ENCODE results near the gene PRAMEF11. TPM values are rescaled to one million over a fixed set of nuclear protein-coding genes. Genes with fewer than 3 reads are reported as not detected.
"Not testable (repeated sequence)": the region's sequence is repeated elsewhere in the genome, so short reads cannot be mapped to it uniquely, and the experiment has no call there.

Gene PRAMEF11
- total and polyA plus RNA-seq, 2 of the 13 experiments (the other 11 are each of a cell fraction or from before 2014, with no cell fraction given), result not detected

DNA sequence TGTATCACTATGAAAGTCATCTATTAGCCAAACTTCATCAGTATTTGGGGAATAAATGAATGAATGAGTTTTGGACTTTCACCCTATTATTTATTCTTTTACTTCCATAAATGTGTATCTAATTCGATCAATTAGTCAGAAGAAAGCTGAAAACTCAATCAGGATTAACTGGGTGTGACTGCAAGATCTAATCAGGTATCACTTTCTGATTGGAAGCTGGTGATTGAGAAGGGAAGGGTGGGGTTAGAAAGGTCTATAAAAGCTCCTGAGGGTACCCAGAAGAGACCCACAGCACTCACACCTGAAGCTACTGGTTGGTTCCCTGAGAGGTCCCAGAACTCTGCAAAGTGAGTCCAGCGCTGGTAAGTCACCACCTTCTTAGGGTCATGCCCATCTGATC is 25.6 kb upstream of the PRAMEF11 start, which contains the start of gene PRAMEF2:
TSS of gene PRAMEF2 (plus strand) at position 301 of the 400 bp plus-strand sequence. CDS start 1,924 bp downstream, outside the sequence.
- H3K4me3 ChIP-seq (replicated peaks in 1 of 3; ENCODE audit: insufficient read depth in 1 of 3, low read depth in 2 of 3, low read length in 3 of 3); H4K20me1 ChIP-seq (ENCODE audit: insufficient read depth, low read length); H3K27me3 ChIP-seq (ENCODE audit: control insufficient read depth in 1 of 2, insufficient read depth in 2 of 2, low read length in 2 of 2); DNase-seq (ENCODE audit: low spot score); in situ Hi-C loops (cut with HindIII; ENCODE audit: extremely low pct_ligation_motif_present, low pct_unique_long_range_greater_than_20kb); POLR2A ChIA-PET; H2AFZ ChIP-seq (ENCODE audit: low read length); H3K27ac ChIP-seq (ENCODE audit: extremely low read length, insufficient read depth, low read length); ATAC-seq; H3K4me2 ChIP-seq (ENCODE audit: low read depth, low read length); FAIRE-seq; CTCF ChIA-PET (ENCODE audit: low intra/inter-chr PET ratio, low total read pairs); H3K9me3 ChIP-seq (ENCODE audit: low read length); H3K4me1 ChIP-seq (ENCODE audit: insufficient read depth, low read length); H3K79me2 ChIP-seq (ENCODE audit: insufficient read depth, low read length); intact Hi-C loops (cut with micrococcal nuclease; ENCODE audit: unreplicated experiment); H3K9ac ChIP-seq (ENCODE audit: insufficient read depth, low read depth, low read length); BruUV-seq (replicated peaks); H3K36me3 ChIP-seq (replicated peaks in 1 of 2; ENCODE audit: control insufficient read depth in 1 of 2, insufficient read depth in 2 of 2, low read length in 2 of 2): not testable (repeated sequence)
- WGBS (ENCODE audit: low lambda C conversion rate), result 20% methylated on average over 2 of the region's 2 CpGs

- in situ Hi-C loops (cut with HindIII; ENCODE audit: extremely low pct_ligation_motif_present, low pct_unique_long_range_greater_than_20kb) (no loop called here), intact Hi-C loops (cut with micrococcal nuclease; ENCODE audit: unreplicated experiment) (no loop called here)
- Histone ChIP-seq H3K4me2 (ENCODE audit: low read depth, low read length) (no peak overlapping the region), H3K27me3 (ENCODE audit: control insufficient read depth in 1 of 2, insufficient read depth in 2 of 2, low read length in 2 of 2) (no peaks in the 10 kb centered on the region), H3K36me3 (replicated peaks in 1 of 2; ENCODE audit: control insufficient read depth in 1 of 2, insufficient read depth in 2 of 2, low read length in 2 of 2) (no peaks in the 10 kb centered on the region), H3K9me3 (ENCODE audit: low read length) (no peaks in the 10 kb centered on the region), H3K79me2 (ENCODE audit: insufficient read depth, low read length) (no peaks in the 10 kb centered on the region), H3K4me1 (ENCODE audit: insufficient read depth, low read length) (no peaks in the 10 kb centered on the region), H3K27ac (ENCODE audit: extremely low read length, insufficient read depth, low read length) (no peak overlapping the region), H4K20me1 (ENCODE audit: insufficient read depth, low read length) (no peaks in the 10 kb centered on the region), H2AFZ (ENCODE audit: low read length) (no peak overlapping the region), H3K9ac (ENCODE audit: insufficient read depth, low read depth, low read length) (no peak overlapping the region), H3K4me3 (replicated peaks in 1 of 3; ENCODE audit: insufficient read depth in 1 of 3, low read depth in 2 of 3, low read length in 3 of 3) (no peak overlapping the region)
- TF ChIP-seq SP5 (CRISPR knock-in tag; IDR thresholded peaks at IDR 0.05; ENCODE audit: borderline replicate concordance, low read depth) (no peak), ZNF713 (CRISPR knock-in tag; IDR thresholded peaks at IDR 0.05) (no peak), RBM39 (IDR thresholded peaks at IDR 0.05; ENCODE audit: low read depth, low read length, poor library complexity, severe bottlenecking) (no peak), ZEB1 (IDR thresholded peaks at IDR 0.05; ENCODE audit: insufficient replicate concordance, low read depth) (no peak), MATR3 (CRISPR knock-in tag; IDR thresholded peaks at IDR 0.05) (no peak), ZSCAN22 (CRISPR knock-in tag; IDR thresholded peaks at IDR 0.05) (no peak)
- TF ChIP-seq, protein P1, sequence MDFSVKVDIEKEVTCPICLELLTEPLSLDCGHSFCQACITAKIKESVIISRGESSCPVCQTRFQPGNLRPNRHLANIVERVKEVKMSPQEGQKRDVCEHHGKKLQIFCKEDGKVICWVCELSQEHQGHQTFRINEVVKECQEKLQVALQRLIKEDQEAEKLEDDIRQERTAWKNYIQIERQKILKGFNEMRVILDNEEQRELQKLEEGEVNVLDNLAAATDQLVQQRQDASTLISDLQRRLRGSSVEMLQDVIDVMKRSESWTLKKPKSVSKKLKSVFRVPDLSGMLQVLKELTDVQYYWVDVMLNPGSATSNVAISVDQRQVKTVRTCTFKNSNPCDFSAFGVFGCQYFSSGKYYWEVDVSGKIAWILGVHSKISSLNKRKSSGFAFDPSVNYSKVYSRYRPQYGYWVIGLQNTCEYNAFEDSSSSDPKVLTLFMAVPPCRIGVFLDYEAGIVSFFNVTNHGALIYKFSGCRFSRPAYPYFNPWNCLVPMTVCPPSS (IDR thresholded peaks at IDR 0.05), result no peak
- DNase-seq (ENCODE audit: low spot score) (no peak), FAIRE-seq (no peak), ATAC-seq (no peak)
- ChIA-PET CTCF (ENCODE audit: low intra/inter-chr PET ratio, low total read pairs) (no interaction called here), POLR2A (no interaction called here)
- BruUV-seq (replicated peaks), result no TSS peak
- 3% methylated on average over 4 of the region's 4 CpGs for WGBS (ENCODE audit: low lambda C conversion rate)
These were observed 20.6 kb upstream of the PRAMEF11 start for GRCh38 chr1:12851779-12852178.

DNA sequence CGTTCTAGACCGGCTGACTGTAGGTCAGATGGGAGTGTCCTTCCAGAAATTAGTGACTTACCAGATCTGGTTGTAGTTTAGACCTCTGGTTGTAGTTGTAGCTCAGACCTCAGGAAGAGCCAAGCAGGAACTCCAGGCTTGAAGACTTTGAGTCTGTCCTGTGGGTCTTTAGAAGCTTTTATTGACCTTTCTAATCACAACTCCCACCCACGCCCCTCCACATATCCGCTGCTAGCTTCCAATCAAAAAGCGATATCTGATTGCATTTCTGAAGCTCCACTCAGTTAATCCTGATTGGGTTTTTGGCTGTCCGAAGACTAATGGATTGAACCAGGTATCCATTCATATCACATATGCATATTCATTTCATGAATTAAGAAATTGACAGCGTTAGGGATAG is 17.4 kb upstream of the PRAMEF11 start, which contains the start of gene HNRNPCL1:
TSS of gene HNRNPCL1 (minus strand) at position 101 of the 400 bp plus-strand sequence. CDS start 431 bp downstream, outside the sequence.
- DNase-seq (ENCODE audit: low spot score); H2AFZ ChIP-seq (ENCODE audit: low read length); H3K4me2 ChIP-seq (ENCODE audit: low read depth, low read length); intact Hi-C loops (cut with micrococcal nuclease; ENCODE audit: unreplicated experiment); ATAC-seq; H3K4me3 ChIP-seq (replicated peaks in 1 of 3; ENCODE audit: insufficient read depth in 1 of 3, low read depth in 2 of 3, low read length in 3 of 3); in situ Hi-C loops (cut with HindIII; ENCODE audit: extremely low pct_ligation_motif_present, low pct_unique_long_range_greater_than_20kb); H3K9me3 ChIP-seq (ENCODE audit: low read length); H3K27me3 ChIP-seq (ENCODE audit: control insufficient read depth in 1 of 2, insufficient read depth in 2 of 2, low read length in 2 of 2); BruUV-seq (replicated peaks); H4K20me1 ChIP-seq (ENCODE audit: insufficient read depth, low read length); FAIRE-seq; H3K4me1 ChIP-seq (ENCODE audit: insufficient read depth, low read length); POLR2A ChIA-PET; CTCF ChIA-PET (ENCODE audit: low intra/inter-chr PET ratio, low total read pairs); H3K36me3 ChIP-seq (replicated peaks in 1 of 2; ENCODE audit: control insufficient read depth in 1 of 2, insufficient read depth in 2 of 2, low read length in 2 of 2); H3K79me2 ChIP-seq (ENCODE audit: insufficient read depth, low read length); H3K27ac ChIP-seq (ENCODE audit: extremely low read length, insufficient read depth, low read length); H3K9ac ChIP-seq (ENCODE audit: insufficient read depth, low read depth, low read length): not testable (repeated sequence)
- WGBS (ENCODE audit: low lambda C conversion rate), result 19% methylated on average over 6 of the region's 7 CpGs
